ENCODE results near the gene MAP3K8. TPM values are rescaled to one million over a fixed set of nuclear protein-coding genes. Genes with fewer than 3 reads are reported as not detected.

The MAP3K8 gene
- total RNA-seq, result 10 to 100 TPM; 30.3 to 54.8 (median 47.6) TPM

DNA sequence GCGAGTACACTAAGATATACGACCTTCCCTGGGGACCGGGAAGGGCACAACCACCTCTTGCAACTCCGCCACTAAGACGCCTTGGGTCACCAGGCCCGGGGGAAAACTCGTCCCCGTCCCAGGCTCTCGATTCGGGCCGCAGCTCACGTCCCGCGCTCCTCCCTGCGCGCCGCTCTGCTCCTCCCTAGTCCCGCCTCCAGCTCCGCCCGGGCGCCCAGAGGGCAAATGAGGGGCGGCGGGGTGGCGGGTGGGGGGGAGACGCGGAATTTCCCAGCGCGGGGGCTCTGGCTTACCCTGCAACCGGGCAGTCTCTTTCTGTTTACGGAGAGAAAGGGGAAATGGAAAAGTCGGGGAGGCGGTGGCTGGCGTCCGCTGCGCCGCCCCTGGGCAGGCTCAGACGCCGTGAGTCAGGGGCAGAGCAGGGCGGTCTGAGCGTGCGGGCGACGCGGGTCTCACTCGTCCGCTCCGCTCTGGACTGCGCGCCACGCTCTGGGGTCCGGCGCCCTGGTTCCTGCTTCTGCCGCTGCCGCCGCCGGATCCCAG lies at the start of gene MAP3K8:
MAP3K8 (plus strand) TSS at position 455 of the 543 bp plus-strand sequence. CDS start 4,755 bp downstream, outside the sequence.
- TF ChIP-seq, protein P1, sequence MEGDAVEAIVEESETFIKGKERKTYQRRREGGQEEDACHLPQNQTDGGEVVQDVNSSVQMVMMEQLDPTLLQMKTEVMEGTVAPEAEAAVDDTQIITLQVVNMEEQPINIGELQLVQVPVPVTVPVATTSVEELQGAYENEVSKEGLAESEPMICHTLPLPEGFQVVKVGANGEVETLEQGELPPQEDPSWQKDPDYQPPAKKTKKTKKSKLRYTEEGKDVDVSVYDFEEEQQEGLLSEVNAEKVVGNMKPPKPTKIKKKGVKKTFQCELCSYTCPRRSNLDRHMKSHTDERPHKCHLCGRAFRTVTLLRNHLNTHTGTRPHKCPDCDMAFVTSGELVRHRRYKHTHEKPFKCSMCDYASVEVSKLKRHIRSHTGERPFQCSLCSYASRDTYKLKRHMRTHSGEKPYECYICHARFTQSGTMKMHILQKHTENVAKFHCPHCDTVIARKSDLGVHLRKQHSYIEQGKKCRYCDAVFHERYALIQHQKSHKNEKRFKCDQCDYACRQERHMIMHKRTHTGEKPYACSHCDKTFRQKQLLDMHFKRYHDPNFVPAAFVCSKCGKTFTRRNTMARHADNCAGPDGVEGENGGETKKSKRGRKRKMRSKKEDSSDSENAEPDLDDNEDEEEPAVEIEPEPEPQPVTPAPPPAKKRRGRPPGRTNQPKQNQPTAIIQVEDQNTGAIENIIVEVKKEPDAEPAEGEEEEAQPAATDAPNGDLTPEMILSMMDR (IDR thresholded peaks at IDR 0.05; ENCODE audit: low read depth), result no peak

DNA sequence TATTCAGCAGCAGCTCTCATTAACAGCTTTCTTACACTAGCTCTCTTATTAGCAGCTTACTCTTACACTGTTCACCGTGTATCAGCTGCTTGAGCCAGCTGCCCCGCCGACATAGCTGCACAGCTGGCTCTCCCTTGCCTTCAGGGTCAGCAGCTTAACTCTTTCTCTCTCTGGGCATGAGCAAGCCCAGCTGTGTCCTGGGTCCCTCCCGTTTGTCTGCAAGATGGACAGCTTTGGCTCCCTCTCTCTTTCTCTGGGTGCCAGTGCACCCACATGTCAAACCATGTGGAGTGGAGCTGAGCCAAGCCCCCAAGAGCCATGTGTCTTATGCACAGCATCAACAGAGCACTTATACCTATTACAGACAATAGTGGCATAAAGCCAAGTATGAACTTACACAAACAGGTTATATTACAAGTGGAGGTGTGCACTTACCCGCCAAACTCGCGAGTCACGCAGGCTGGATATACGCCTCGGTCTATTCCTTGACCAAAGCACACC lies 49.2 kb upstream of the MAP3K8 start:
- TF ChIP-seq, protein P1 (IDR thresholded peaks at IDR 0.05; ENCODE audit: low read depth), result no peak

DNA sequence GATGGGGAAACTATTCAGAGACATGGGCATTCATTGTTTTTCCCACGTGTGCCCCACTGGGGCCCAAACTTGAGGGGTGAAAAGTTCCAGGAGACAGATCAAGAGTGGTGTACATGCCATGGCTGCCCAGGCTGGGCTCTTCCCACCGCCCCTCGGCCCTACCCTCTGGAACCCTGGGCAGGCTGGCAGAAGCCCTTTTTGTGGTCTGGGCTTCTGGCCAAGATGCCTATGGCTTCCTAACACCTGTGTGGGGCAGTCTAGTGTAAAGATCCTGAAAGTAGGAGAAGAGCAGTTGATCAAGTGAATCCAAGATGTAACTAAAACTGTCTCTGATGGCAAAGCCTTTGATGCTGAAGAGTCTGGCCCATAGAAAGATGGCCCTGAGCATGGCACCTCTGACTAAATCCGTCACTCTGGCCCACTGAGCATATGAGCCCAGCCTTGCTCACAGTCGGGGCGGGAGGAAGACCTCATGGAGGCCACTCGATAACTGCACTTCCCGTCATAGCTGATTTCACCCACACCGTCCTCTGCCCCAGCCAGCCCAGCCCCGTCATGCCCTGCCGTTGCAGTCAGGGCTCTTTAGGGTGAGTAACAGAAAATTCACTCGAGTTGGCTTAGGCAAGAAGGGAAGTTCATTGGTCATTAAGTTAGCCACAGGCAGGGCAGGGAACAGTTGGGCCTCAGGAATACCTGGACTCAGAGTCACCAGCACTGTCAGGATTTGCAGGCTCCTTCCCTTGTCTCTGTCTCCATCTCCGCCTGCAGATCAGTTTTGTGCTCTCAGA lies 47.0 kb upstream of the MAP3K8 start:
- TF ChIP-seq, protein P1 (IDR thresholded peaks at IDR 0.05; ENCODE audit: low read depth), result no peak

DNA sequence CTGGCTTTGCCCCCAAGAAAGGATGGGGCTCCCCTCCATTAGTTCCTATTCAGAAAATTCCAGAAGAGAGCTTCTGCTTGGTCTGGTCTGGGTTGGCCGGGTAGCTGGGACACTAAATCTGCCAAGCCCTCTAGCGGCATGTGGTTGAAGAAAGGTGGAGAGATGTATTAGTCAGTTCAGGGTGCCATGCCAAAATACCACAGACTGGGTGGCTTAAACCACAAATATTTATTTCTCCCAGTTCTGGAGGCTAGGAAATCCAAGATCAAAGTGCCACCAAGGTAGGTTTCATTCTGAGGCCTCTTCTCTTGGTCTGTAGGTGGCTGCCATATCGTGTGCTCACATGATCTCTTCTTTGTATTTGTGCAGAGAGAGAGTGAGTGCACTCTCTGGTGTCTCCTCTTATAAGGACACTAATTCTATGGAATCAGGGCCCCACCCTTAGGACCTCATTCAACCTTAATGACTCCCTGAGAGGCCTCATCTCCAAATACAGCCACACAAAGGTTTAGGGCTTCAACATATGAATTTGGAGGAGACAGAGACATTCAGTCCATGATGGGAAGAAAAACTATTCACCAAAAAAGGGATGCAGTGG lies 46.2 kb upstream of the MAP3K8 start:
- TF ChIP-seq, protein P1 (IDR thresholded peaks at IDR 0.05; ENCODE audit: low read depth), result no peak

DNA sequence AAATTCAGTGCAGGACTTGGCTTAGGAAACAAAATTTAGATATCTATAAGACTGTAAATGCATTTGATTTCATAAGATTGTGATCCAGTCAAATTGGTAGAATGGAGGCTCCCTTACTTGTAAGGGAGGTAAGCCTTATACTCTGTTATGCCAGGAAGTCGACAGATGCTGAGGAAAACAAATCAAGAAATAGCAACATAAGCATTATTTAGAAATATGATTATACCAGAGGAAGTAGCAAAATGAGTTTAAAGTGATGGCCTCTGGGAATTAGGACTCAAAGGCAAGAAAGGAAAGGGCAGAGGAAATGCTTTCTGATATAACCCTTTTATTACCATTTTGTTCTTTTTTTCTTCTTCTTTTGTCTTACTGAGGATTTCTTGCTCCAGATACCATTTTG lies 44.4 kb upstream of the MAP3K8 start:
- TF ChIP-seq, protein P1 (IDR thresholded peaks at IDR 0.05; ENCODE audit: low read depth), result no peak

DNA sequence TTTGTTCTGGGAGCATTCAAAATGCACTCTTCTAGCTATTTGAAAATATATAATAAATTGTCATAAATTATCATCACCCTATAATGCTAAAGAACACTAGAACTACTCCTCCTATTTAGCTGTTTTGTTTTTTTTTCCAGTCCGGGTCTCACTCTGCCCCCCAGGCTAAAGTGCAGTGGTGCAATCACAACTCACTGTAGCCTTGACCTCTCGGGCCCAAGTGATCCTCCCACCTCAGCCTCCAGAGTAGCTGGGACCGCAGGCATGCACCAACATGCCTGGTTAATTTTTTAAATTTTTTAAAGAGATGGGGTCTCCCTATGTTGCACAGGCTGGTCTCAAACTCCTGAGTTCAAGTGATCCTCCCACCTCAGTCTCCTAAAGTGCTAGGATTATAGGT lies 43.8 kb upstream of the MAP3K8 start:
- TF ChIP-seq, protein P1 (IDR thresholded peaks at IDR 0.05; ENCODE audit: low read depth), result no peak

DNA sequence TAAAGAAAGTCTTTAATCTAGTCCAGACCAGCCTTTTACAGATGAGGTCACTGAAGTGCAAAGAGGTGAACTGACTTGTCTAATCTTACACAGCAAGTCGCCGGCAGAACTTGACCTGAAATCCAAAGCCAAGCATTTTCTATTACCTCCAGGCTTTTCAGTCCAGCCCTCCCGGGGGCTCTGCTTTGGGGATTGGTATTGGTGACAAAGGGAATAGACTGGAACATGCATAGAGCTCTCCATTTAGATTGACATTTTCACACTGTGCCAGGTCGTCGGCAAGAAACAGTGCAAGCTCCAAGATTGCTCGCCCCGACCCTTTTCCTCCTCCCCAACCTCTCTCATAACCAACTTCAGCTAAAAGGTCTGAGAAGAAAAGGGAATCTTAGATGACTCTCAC lies 42.7 kb upstream of the MAP3K8 start:
- TF ChIP-seq, protein P1 (IDR thresholded peaks at IDR 0.05; ENCODE audit: low read depth), result no peak

Data from subcutaneous adipose tissue (tissue), 4 donors.